GM21381 (cell line): ENCODE data around the gene BROX.
"Not testable (repeated sequence)": the region's sequence is repeated elsewhere in the genome, so short reads cannot be mapped to it uniquely, and the experiment has no call there.

ENCODE experiments used
- ATAC-seq: cut with Tn5 transposase; IDR thresholded peaks from one replicate; pipeline ENCODE4 v1.9.1; 2021; ENCODE audit warnings: mild to moderate bottlenecking, moderate library complexity; ENCODE audit not compliant: unreplicated experiment

BROX gene, protein sequence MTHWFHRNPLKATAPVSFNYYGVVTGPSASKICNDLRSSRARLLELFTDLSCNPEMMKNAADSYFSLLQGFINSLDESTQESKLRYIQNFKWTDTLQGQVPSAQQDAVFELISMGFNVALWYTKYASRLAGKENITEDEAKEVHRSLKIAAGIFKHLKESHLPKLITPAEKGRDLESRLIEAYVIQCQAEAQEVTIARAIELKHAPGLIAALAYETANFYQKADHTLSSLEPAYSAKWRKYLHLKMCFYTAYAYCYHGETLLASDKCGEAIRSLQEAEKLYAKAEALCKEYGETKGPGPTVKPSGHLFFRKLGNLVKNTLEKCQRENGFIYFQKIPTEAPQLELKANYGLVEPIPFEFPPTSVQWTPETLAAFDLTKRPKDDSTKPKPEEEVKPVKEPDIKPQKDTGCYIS

DNA sequence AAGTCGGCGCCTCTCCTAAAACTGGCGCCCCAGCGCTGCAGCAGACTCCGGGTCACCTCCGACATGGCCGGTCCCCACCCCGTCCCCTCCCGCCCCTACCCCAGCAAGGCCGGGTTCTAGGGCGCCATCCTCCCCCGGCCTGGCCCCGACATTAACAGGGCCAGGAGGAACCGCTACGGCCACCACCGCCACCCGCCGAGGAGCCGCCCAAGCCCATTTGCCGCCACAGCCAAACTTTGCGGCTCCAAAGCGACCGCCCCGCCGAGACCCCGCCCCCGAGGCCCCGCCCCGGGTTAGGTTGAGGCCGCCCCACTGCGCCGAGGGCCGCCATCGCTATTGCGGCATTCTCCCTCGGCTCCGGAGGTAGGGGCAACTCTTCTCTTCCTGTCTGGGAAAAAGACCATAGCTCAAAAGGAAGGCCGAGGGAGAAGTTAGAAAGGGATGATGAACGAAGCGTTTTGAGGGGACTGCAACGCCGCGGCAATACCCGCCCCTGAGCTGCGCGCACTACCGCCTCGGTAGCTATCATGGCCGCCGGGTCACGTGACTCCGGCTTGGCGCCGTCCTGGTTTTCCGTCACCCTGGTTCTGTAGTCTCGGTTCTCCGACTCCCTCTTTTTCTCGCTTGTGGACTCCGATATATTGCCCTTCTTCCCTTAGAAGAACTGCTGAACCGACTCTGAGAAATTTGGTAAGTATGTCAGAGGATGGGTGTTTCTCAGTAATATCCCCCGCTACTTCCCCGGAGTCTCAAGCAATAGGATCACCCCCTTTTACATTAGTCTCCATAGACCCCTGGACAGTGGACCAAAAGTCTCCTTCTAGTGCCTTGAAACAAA, at the start of gene BROX, which contains the start of gene AIDA:
BROX (plus strand) TSS at position 312 of the 838 bp plus-strand sequence. CDS start 3,136 bp downstream, outside the sequence.
AIDA (minus strand) TSS at position 239 of the 838 bp plus-strand sequence; CDS start at position 65, 174 bp downstream.
- peak; percentile 80 for ATAC-seq

DNA sequence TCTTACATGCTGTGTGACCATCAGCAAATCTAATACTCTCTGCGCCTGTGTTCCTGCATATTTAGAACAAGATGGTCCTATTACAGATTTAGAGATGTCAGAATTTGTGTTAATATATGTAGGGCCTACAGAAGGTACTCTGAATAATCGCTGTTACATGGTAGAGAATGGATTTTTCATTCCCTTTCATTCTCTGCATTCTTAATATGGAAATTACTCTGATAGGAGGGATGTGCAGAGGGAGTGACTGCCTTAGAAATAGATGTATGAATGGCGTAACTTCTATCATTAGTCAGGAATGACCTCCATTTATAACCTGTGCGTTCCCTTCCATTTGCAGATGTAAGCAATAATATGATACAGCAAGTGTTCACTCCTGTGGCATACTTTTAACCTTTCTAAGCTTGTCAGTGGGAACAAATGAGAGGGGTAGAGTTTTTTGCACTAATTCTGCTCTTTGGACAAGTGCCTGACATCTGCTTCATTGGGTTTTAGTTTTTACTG, 48.9 kb upstream of the BROX start:
- no peak for ATAC-seq

DNA sequence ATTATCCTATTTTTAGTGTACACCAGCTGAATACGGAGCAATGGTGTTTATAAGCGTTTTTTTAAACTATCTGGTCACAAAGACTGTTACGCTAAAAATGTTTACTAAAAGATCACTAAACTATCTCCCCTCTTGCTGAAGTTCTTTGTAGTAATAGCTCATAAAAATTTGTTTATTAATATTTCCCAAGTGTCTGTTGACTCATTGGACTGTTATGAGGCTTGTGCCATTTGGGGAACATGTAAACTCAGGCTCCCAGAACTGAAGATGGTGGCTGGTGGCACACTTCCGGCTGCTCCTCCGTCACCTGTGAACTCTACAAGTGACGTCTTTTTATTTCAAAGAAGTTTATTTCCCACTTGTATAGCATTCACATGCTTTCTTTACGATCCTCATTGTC, 46.4 kb upstream of the BROX start:
- ATAC-seq, result no peak

DNA sequence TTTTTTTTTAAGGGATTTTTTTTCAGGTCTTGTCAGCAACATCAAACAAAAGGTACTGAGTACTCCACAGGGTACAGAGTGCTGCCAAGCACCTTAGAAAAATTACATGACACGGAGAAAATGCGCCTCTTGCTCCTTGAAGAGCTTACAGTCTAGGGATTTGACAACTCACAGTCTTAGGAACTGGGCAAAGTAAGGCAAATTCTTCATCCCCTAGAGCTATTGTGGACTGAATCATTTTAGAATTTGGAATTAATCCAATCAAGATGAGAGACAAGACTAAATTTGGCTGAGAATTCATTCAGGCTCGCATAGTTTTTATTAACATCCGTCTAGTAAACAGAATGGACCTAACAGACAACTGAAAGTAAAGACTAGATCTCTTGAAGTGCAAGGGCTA, 44.2 kb upstream of the BROX start:
- not testable (repeated sequence) for ATAC-seq

DNA sequence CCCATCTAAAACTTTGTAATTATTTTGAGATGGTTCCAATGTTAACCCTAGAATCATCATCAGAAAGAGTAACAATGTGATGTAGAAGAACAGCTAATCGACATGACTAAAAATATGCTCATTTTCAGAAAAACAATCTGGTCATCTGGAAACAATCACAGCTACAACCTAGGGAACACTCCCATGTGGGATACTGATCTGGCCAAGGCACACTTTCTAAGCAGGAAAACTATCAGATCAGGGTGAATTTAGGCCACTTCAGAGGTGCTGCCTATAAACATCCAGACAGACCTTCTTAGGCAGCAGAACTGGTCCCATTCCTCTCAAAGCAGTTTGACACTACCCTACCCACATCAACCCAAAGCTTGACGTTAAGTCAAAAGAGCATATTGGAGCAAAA, 43.3 kb upstream of the BROX start:
- not testable (repeated sequence) for ATAC-seq

DNA sequence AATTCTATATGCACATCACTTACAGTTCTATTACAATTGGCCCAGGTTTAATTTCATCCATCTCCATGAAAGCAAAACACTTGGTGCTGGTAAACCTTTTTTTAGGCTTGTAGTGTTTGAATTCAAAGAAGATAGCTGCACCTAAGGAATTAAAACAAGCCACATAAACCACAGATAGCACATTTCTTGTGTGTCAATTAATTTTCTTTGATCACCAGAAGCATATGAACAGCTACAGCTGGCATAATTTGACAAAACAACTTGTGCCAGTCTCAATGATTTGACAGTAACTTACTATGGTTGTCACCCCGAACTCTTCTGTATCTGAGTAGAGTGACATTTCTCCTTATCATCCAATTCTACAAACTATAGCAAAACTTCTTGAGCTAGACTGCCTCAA, 42.3 kb upstream of the BROX start:
- no peak for ATAC-seq

DNA sequence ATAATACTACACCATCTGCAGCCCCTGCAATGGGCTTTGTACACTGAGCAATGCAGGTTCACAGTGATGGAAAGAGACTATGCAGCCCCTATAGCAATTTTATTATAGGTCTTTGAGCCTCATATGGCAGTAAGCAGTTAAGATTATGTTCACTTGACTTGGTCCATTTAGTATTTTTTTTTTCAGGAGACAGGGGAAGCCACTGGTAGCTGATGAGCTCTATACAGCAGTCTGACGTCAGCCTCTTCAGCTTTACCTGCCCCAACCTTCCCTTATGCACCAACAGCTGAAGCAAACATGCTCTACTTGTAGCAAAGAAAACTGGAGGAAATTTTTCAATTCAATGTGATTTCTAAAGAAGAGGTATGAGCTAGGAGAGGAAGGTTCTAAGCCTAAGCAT, 32.3 kb upstream of the BROX start:
- no peak for ATAC-seq

DNA sequence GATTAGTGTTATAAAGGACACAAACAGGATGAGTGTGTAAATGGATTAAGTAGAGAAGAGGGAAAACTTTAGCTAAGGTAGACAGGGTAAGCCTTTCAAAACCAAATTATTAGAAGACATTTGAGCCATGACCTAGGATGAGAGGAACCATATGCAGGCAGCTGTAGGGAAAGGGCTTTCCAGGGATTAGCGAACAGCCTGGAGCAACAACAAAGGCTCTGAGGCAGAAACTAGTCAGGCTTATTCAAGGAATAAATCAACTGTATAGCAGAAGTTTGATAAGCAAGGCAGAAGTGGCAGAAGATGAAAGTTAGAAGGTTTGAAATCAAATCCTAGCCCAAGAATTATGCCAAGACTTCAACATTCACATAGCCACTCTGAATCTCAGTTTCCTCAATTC, 21.3 kb upstream of the BROX start:
- ATAC-seq, result no peak

DNA sequence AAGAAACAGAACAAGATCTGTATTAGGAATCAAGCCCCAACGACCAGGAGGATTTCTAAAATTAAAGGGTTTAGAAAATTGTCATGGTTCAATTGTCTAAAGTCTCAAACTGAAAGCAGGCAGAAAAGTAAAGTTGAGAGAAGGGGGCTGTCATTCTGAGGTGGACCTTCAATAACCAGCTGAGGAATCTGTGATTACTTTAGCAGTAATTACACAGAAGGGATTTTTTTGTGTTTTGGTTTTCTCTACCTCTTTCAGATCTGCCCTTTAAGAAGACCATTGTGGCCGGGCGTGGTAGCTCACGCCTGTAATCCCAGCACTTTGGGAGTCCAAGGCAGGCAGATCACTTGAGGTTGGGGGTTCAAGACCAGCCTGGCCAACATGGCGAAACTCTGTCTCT, 17.4 kb upstream of the BROX start:
- no peak for ATAC-seq

DNA sequence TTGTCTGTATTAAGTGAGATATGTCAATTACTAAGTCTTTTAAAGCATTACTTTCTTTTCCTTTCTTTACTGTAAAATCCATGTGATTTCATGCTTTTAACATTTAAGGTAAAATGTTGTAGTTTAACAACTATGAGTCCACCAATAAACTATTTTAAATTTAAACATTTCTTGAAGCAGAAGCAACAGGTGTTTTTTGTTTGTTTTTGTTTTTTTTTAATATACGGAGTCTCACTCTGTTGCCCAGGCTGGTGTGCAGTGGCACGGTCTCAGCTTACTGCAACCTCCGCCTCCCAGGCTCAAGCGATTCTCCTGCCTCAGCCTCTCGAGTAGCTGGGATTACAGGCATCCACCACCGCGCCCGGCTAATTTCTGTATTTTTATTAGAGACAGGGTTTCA, 15.6 kb upstream of the BROX start:
- ATAC-seq, result no peak

DNA sequence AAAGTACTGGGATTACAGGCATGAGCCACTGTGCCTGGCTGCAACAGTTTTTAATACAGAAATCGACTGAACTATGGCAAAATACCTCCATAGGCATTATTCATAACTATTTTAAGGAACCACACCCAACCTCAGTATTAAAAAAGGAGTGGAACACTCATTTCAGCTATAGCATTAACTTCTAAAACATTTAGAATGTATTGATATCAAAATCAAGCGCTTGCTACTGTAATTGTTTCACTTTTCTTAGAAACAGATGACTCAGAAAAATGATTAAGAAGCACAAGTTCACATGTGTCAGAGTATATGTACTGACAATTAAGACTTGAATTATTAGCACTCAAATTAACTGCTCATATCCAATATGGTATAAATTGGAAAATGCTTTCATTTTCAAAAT, 15.2 kb upstream of the BROX start:
- no peak for ATAC-seq

DNA sequence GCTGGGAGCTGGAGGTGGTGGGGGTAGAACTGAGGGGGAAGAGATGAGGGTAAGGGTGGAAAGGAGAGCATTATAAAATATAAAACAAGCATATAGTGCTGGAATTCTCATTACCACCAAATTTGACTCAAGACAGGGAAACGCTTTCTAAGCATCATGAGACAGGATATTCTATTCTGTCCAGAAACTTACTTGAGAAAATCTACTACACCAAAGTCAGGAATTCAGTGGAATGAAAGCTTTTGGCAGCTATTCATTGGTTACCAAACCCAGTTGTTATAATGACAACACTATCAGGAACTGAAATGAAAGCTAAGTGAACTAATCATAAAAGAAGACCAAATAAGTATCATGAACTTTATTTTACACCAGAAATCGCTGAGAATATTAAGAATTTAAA, 14.5 kb upstream of the BROX start:
- no peak for ATAC-seq

DNA sequence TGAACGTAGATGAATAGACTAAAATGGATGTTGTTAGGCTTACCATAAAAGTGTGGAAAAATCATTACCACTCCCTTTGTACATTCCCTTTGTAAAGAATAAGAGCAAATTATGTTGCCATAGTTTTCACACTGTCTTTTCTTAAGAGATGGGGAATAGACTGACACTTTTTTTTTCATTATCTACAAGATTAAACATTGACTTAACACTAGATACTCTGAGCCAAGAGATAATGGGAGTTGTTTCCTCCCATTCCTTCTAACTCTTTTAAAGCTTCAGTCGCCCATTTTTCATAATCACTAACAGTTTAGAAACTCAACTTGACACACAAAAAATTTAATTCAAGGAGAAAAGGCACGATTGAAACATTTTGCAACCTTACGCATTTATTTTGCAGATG, 10.2 kb upstream of the BROX start:
- ATAC-seq, result no peak

DNA sequence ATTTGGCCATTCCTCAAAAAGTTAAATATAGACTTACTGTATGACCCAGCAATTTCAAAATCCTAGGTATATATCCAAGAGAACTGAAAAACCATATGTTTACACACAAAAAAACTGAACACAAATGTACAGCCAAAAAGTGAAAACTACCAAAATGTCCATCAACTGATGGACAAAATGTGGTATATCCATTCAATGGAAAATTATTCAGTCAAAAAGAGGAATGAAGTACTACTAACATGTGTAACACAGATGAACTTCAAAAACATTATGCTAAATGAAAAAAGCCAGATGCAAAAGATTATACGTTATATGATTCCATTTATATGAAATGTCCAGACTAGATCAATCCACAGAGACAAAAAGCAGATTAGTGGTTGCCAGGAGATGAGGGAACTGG, 8.1 kb upstream of the BROX start:
- no peak for ATAC-seq

DNA sequence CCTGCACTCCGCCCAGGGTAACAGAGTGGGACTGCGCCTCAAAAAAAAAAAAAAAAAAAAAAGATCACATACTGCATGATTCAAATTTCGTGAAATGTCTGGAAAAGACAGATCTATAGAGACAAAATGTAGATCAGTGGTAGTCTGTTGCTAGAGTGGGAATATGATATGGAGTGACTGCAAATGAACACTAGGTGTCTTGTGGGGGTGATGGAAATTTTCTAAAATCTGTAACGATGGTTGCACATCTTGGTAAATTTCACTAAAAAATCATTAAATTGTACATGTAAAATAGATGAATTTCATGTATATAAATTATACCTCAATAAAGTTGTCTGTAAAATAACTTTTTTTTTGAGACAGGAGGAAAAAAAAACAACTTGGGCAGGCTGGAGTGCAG, 5.5 kb upstream of the BROX start:
- ATAC-seq, result no peak

DNA sequence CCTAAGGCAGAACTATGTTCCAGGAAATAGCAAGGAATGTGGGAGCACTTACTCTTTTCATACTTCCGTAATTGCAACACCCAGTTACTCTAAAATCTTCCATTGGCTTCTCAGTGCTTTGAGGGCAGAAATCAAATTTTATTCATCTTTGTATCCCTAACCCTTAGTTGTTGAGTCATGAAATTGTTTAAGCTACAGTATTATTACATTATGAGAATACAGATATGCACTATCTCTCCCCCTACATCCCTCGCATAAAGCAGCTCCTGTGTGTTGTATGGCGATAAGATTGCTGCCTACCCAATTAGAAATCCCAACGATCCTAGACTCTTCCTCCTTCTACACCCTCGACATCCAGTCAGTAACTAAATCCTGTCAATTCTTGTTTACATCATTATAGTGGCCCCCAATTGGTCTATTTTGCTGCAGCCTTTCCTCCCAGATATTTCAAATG, 2.6 kb upstream of the BROX start:
- ATAC-seq, result no peak

DNA sequence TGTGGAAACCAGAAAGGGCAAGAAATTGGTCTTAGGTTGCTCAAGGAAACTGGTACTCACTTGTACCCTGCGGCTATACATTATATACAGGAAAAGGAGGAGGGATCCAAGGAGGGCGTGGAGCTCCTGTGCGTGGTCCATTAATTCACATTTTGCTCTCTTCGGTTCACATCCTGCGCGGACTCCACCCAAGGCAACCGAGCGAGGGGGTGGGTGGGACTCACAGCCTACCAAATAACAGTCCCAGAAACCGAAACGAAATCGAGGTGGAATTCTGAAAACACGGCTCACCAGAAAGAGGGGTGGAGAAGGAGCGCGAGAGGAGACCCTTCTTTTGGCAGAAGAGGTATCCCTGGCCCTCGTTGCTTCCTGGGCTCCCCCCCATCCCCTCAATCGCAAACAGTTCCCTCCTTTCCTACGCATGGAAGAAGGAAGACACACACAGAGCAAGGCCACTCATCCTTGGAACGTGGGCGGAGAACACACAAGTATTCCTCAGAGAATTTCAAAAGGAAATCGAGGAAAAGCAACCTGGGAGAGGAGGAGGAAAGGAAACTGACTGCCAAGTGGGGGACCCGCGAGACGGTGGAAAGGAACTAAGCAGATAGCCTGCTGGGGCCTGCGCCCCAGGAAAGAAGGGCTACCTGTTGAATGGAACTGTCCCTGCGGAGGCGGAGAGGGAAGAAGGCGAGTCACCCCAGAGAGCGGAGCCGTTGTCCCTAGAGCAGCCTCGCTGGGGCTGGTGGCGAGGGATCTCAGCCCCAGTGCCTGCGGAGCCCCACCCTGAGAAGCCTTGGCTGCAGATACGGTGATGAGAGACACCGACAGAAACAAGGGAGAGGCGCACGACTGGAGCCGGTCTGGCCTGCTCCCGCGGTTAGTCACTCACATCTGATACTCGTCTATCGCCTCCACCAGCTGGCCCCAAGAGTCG, 778 bp upstream of the BROX start:
- ATAC-seq, result peak; percentile 33

DNA sequence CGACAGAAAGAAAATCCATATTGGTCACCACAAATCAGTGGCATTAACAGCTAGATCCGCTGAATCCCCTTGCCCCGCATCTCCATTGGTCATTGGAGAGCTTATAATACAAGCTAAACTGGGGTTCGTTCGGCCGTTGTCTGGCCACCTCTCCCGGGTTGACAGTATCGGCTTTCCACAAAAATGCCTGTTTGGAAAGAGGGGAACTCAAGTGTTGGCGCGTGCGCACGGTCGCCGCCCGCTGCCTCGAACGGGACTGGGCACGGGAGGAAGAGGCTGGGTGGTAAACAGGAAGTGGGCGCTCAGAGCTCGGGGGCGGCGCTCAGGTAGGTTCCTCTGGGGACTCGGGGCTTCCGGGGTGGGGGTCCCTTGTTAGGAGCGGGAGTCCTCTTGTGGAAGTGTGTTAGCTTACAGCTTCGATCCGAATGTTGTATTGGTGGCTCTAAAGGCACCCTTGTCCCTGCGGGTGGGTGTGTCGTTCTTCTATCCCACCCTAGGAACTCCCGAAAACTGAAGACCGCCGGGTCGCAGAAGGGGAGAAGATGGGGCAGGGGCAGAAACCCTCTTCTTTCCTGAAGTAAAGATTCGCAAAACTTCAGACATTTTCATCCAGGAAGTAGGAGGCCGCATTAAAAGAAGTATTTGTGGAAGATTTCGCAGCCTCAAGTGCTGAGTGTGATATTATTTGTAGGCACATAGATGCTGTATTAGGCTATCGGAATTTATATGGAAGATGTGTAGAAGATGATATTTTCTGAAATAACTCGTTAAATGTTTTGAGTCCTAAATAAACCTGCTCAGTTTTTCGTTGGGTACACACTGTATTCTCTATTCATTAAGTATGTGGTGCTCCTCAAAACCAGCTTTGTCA, 962 bp downstream of the BROX start:
- ATAC-seq, result peak; percentile 58

DNA sequence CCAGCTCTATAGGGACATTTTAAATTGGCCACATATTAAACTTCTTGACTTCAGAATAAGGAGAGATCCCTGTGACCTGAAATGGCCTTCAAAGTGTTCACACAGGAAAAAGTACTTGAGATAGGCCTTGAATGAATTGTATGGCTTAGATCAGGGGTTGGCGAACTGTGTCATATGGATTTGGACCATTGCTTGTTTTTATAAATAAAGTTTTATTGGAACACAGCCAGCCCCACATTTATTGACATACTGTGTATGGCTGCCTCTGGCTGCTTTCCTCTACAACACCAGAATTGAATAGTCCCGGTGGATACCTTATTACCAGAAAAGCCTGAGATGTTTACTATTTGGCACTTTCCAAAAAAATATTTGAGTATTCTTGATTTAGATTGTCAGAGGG, 4.0 kb downstream of the BROX start:
- no peak for ATAC-seq

DNA sequence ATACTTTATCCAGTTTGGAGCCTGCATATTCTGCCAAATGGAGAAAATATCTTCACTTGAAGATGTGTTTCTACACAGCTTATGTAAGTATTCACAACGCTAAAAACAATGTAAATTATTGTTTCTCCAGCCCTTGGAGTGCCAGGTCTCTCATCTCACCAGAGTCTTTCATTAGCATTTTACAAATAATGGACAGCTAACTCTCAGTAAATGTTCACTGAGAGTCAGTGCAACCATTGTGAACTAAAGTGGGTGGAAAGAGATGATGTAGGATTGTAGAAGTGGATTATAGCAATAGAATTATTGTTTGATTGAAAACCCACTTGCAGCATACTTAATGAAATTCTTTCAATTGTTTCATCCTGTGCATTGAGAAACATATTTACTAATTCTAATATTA, 16.4 kb downstream of the BROX start:
- ATAC-seq, result no peak
